GM23248 (cell line): ENCODE results near the gene DNAJB5. TPM values are rescaled to one million over a fixed set of nuclear protein-coding genes. Genes with fewer than 3 reads are reported as not detected.
"Not testable (repeated sequence)": the region's sequence is repeated elsewhere in the genome, so short reads cannot be mapped to it uniquely, and the experiment has no call there.

Source experiments
- DNase-seq: peaks from one replicate; pipeline ENCODE4 v3.0.0-alpha.2; 2015
- H2AFZ ChIP-seq: fragments of 200-600 bp; sonication (generic); 2 replicates; pipeline ENCODE4 v1.6.1; 2016; ENCODE audit warnings: antibody characterized with exemption
- H3F3A ChIP-seq: fragments of 200-600 bp; sonication (generic); 2 replicates; pipeline ENCODE4 v1.6.1; 2016; ENCODE audit warnings: mild to moderate bottlenecking, antibody characterized with exemption, mixed run types; ENCODE audit not compliant: insufficient read depth
- H3K27ac ChIP-seq: fragments of 200-600 bp; sonication (generic); 2 replicates; pipeline ENCODE4 v1.5.1; 2016; ENCODE audit warnings: mild to moderate bottlenecking
- H3K27me3 ChIP-seq: fragments of 200-600 bp; sonication (generic); replicated peaks from 2 replicates; pipeline ENCODE4 v1.6.1; 2016; ENCODE audit warnings: mild to moderate bottlenecking; ENCODE audit not compliant: insufficient read depth
- H3K36me3 ChIP-seq: fragments of 200-600 bp; sonication (generic); 2 replicates; pipeline ENCODE4 v1.6.1; 2016; ENCODE audit warnings: low read depth, mild to moderate bottlenecking
- H3K4me1 ChIP-seq: fragments of 200-600 bp; sonication (generic); 2 replicates; pipeline ENCODE4 v1.6.1; 2016; ENCODE audit warnings: mild to moderate bottlenecking; ENCODE audit not compliant: insufficient read depth
- H3K4me2 ChIP-seq: fragments of 200-600 bp; sonication (generic); one replicate; pipeline ENCODE4 v1.6.1; 2016; ENCODE audit warnings: mild to moderate bottlenecking; ENCODE audit not compliant: unreplicated experiment
- H3K4me3 ChIP-seq: fragments of 200-600 bp; sonication (generic); 2 replicates; pipeline ENCODE4 v1.5.1; 2016; ENCODE audit warnings: mild to moderate bottlenecking
- H3K79me2 ChIP-seq: fragments of 200-600 bp; sonication (generic); 2 replicates; pipeline ENCODE4 v1.6.1; 2016; ENCODE audit warnings: mild to moderate bottlenecking; ENCODE audit not compliant: insufficient read depth
- H3K9ac ChIP-seq: fragments of 200-600 bp; sonication (generic); 2 replicates; pipeline ENCODE4 v1.6.1; 2016; ENCODE audit warnings: mild to moderate bottlenecking
- H3K9me2 ChIP-seq: fragments of 200-600 bp; sonication (generic); 2 replicates; pipeline ENCODE4 v1.6.1; 2016; ENCODE audit warnings: mixed run types, mild to moderate bottlenecking, moderate library complexity; ENCODE audit not compliant: insufficient read depth
- H3K9me3 ChIP-seq: fragments of 200-600 bp; sonication (generic); one replicate; pipeline ENCODE4 v1.6.1; 2017; ENCODE audit warnings: low read depth
- H4K20me1 ChIP-seq: fragments of 200-600 bp; sonication (generic); 2 replicates; pipeline ENCODE4 v1.6.0; 2016; ENCODE audit not compliant: insufficient read depth
- EZH2 ChIP-seq: fragments of 200-600 bp; sonication (generic); IDR thresholded peaks from 2 replicates; pipeline ENCODE4 v1.6.1; 2018; ENCODE audit warnings: antibody characterized with exemption, mild to moderate bottlenecking; ENCODE audit not compliant: insufficient read depth, poor library complexity, severe bottlenecking
- EZH2phosphoT487 ChIP-seq: fragments of 200-600 bp; sonication (generic); IDR thresholded peaks from 2 replicates; pipeline ENCODE4 v1.6.1; 2018; ENCODE audit warnings: antibody characterized with exemption, moderate library complexity, mild to moderate bottlenecking, low read depth; ENCODE audit not compliant: insufficient read depth
- WGBS, 2 experiments: methylation state at CpG; one replicate each; pipeline ENCODE4 v1.1.6; 2015 to 2017; ENCODE audit warnings: low lambda C conversion rate in 2 of 2, low coverage in 1 of 2; ENCODE audit errors: missing lambda C conversion rate in 2 of 2; 5-methylcytosine and 5-hydroxymethylcytosine counted together
- in situ Hi-C: fragments of 300-500 bp; cut with MboI; formaldehyde crosslinking; loops from 2 replicates; pipeline ENCODE4 v1.15.0; 2020
- polyA plus RNA-seq: library from polyadenylated mRNA; unstranded; fragments of >200 nt; fragmentation: Nextera tagmentation; extraction: Ambion mirVana; gene quantifications from 2 replicates; pipeline ENCODE4 v1.2.1, GENCODE V29; 2016
- total RNA-seq: library from RNA; depleted of rRNA; stranded (reverse); fragments of >200 nt; shearing (Covaris generic); gene quantifications from 2 replicates; pipeline ENCODE4 v1.2.3, GENCODE V29; 2014; rRNA removed

Gene DNAJB5
- total RNA-seq = 13.4 and 24.2 TPM in 2 replicates
- 10.7 and 10.9 TPM in 2 replicates for polyA plus RNA-seq

- Histone ChIP-seq H3F3A (peaks cover 41% of the 10 kb centered on the region), H3K9me3 (no peaks in the 10 kb centered on the region), H3K27me3 (no peaks in the 10 kb centered on the region), H3K27ac (peak within 1 kb of the TSS; percentile 96), H3K9ac (peak within 1 kb of the TSS; percentile 94), H3K4me3 (peak within 1 kb of the TSS; percentile 84), H3K4me1 (peaks cover 64% of the 10 kb centered on the region), H4K20me1 (no peaks in the 10 kb centered on the region), H3K79me2 (peaks cover 13% of the 10 kb centered on the region; the same call in 1 of the 2 replicates), H3K9me2 (no peaks in the 10 kb centered on the region), H3K36me3 (no peaks in the 10 kb centered on the region), H3K4me2 (peak within 1 kb of the TSS; percentile 87), H2AFZ (peak within 1 kb of the TSS; percentile 80)
- TF ChIP-seq EZH2 (no peak), EZH2phosphoT487 (no peak)
- WGBS, 2 experiments = 1 to 2% methylated on average over 51 to 65 of the region's 65 CpGs
- in situ Hi-C loops = no loop called here
- DNase-seq = peak; percentile 99
Measured at GRCh38 chr9:34989003-34989945, at the start of gene DNAJB5. Gene DNAJB5 (plus strand): TSS chr9:34989745. CDS start chr9:34990631, 886 bp downstream.

GRCh38 chr9:34939989-34940388 lies 49.6 kb upstream of the DNAJB5 start:
- H3K9me3 ChIP-seq, H3K9ac ChIP-seq, H4K20me1 ChIP-seq, H3K36me3 ChIP-seq, H3F3A ChIP-seq, H3K9me2 ChIP-seq, in situ Hi-C loops, H3K4me1 ChIP-seq, DNase-seq, H3K4me2 ChIP-seq, H2AFZ ChIP-seq, H3K79me2 ChIP-seq, H3K4me3 ChIP-seq, H3K27ac ChIP-seq: not testable (repeated sequence)
- H3K27me3 ChIP-seq = peaks cover 19% of the 10 kb centered on the region

GRCh38 chr9:34948451-34948850 lies 41.1 kb upstream of the DNAJB5 start:
- Histone ChIP-seq H3K36me3 (no peaks in the 10 kb centered on the region), H3K4me1 (no peaks in the 10 kb centered on the region), H2AFZ (no peak overlapping the region), H3K9ac (no peak overlapping the region), H3K9me2 (no peaks in the 10 kb centered on the region), H3K27ac (no peak overlapping the region), H3K79me2 (no peaks in the 10 kb centered on the region), H3K9me3 (no peaks in the 10 kb centered on the region), H3K27me3 (peaks cover 68% of the 10 kb centered on the region), H4K20me1 (no peaks in the 10 kb centered on the region), H3F3A (no peaks in the 10 kb centered on the region), H3K4me3 (no peak overlapping the region), H3K4me2 (no peak overlapping the region)
- no peak for DNase-seq
- in situ Hi-C loops = no loop called here
- WGBS, 2 experiments = 65 to 67% methylated on average over 2 of the region's 2 CpGs
- TF ChIP-seq EZH2 = no peak
- no peak for TF ChIP-seq EZH2phosphoT487

GRCh38 chr9:34954225-34954624 lies 35.3 kb upstream of the DNAJB5 start:
- DNase-seq = no peak
- WGBS, 2 experiments = 88 to 90% methylated on average over 2 of the region's 2 CpGs
- no peaks in the 10 kb centered on the region for H4K20me1 ChIP-seq
- no peak overlapping the region for H3K9ac ChIP-seq
- H3K27ac ChIP-seq = no peak overlapping the region
- no peaks in the 10 kb centered on the region for H3K9me3 ChIP-seq
- H3K79me2 ChIP-seq = no peaks in the 10 kb centered on the region
- H3K4me1 ChIP-seq = no peaks in the 10 kb centered on the region
- H3K9me2 ChIP-seq = no peaks in the 10 kb centered on the region
- H3K36me3 ChIP-seq = no peaks in the 10 kb centered on the region
- no peak overlapping the region for H2AFZ ChIP-seq
- H3K4me3 ChIP-seq = no peak overlapping the region
- peaks cover 81% of the 10 kb centered on the region for H3K27me3 ChIP-seq
- no peak overlapping the region for H3K4me2 ChIP-seq
- TF ChIP-seq EZH2 (no peak), EZH2phosphoT487 (no peak)
- in situ Hi-C loops = no loop called here
- no peaks in the 10 kb centered on the region for H3F3A ChIP-seq

- H3K4me2 ChIP-seq, H3K9me3 ChIP-seq, H3K27ac ChIP-seq, H3K9ac ChIP-seq, H3K4me1 ChIP-seq, H2AFZ ChIP-seq, H3F3A ChIP-seq, H3K4me3 ChIP-seq, H4K20me1 ChIP-seq, H3K36me3 ChIP-seq, in situ Hi-C loops, H3K9me2 ChIP-seq, DNase-seq, H3K79me2 ChIP-seq: not testable (repeated sequence)
- H3K27me3 ChIP-seq = peaks cover 87% of the 10 kb centered on the region
- WGBS, 2 experiments = 88 to 91% methylated on average over 7 of the region's 7 CpGs
Measured at GRCh38 chr9:34956066-34956465, 33.5 kb upstream of the DNAJB5 start.
